A549 (cell line): ENCODE data around the gene CDH4. TPM values are rescaled to one million over a fixed set of nuclear protein-coding genes. Genes with fewer than 3 reads are reported as not detected.

Experiments
- ATAC-seq, 2 experiments: fragments of 200-7000 bp in 1 of 2; fragments of >200 bp in 1 of 2; cut with Nextera tagmentation in 1 of 2; cut with Tn5 transposase in 1 of 2; 3 replicates each; pipeline versions ENCODE4 v1.8.0 to v1.9.1; 2018 to 2020; ENCODE audit warnings: mild to moderate bottlenecking in 1 of 2, moderate library complexity in 1 of 2
- CTCF ChIA-PET: fragments of 300-600 bp; sonication (Branson Sonifier 250); formaldehyde crosslinking; extraction: SDS; loops from one replicate; lab custom pipeline; 2021; ENCODE audit warnings: antibody characterized with exemption, inconsistent platforms; lab: Yijun Ruan, JAX
- POLR2A ChIA-PET: fragments of 350-600 bp; formaldehyde crosslinking; extraction: SDS; loops from one replicate; lab custom pipeline; 2021; ENCODE audit warnings: antibody characterized with exemption, inconsistent platforms; lab: Yijun Ruan, JAX
- DNase-seq, 2 experiments: peaks; one replicate each; pipeline versions ENCODE4 v3.0.0 to v3.0.0-alpha.2; 2011 to 2016; ENCODE audit warnings: low read depth in 1 of 2, low spot score in 1 of 2
- FAIRE-seq: peaks from 2 replicates; lab custom pipeline; 2011; peaks lifted over from hg19 to GRCh38; lab: Jason Lieb, UNC
- H3K27ac ChIP-seq, 2 experiments: fragments of >200 bp; sonication (Bioruptor Twin); formaldehyde crosslinking; 3 replicates each; pipeline ENCODE4 v1.5.1; 2016 to 2017
- H3K4me1 ChIP-seq: fragments of >200 bp; sonication (Bioruptor Twin); formaldehyde crosslinking; 3 replicates; pipeline ENCODE4 v1.6.1; 2016
- H3K4me2 ChIP-seq: fragments of >200 bp; sonication (Bioruptor Twin); formaldehyde crosslinking; 3 replicates; pipeline ENCODE4 v1.6.1; 2016
- H3K4me3 ChIP-seq: fragments of >200 bp; sonication (Bioruptor Twin); formaldehyde crosslinking; 3 replicates; pipeline ENCODE4 v1.5.1; 2016
- H3K9me3 ChIP-seq: fragments of >200 bp; sonication (Bioruptor Twin); formaldehyde crosslinking; 3 replicates; pipeline ENCODE4 v1.6.1; 2016
- BHLHE40 ChIP-seq: IDR thresholded peaks from 2 replicates; pipeline ENCODE4 v1.6.1; 2012; ENCODE audit warnings: low read depth, low read length, inconsistent platforms
- CBX2 ChIP-seq: fragments of 200-600 bp; sonication (generic); IDR thresholded peaks from 2 replicates; pipeline ENCODE4 v1.6.1; 2016; ENCODE audit warnings: low read depth, mild to moderate bottlenecking, borderline replicate concordance
- CHD2 ChIP-seq: fragments of 150-350 bp; IDR thresholded peaks from 2 replicates; pipeline ENCODE4 v1.6.1; 2014; ENCODE audit warnings: low read length; ENCODE audit not compliant: partially characterized antibody
- FOSL2 ChIP-seq, 2 experiments: fragments of 450-650 bp in 1 of 2; fragments of >200 bp in 1 of 2; sonication (Bioruptor Twin) in 1 of 2; formaldehyde crosslinking; IDR thresholded peaks; 2 replicates each; pipeline versions ENCODE4 v1.5.0 to v1.6.1; 2016 to 2020; ENCODE audit warnings: mild to moderate bottlenecking in 1 of 2, moderate library complexity in 1 of 2
- HEYL ChIP-seq: fragments of 250-450 bp; sonication (Bioruptor Pico); IDR thresholded peaks from 2 replicates; pipeline ENCODE4 v1.8.0; 2021; ENCODE audit warnings: mild to moderate bottlenecking, moderate library complexity
- JUNB ChIP-seq: fragments of >200 bp; sonication (Bioruptor Twin); formaldehyde crosslinking; IDR thresholded peaks from 2 replicates; pipeline ENCODE4 v1.6.1; 2016
- MAZ ChIP-seq: fragments of 150-350 bp; IDR thresholded peaks from 2 replicates; pipeline ENCODE4 v1.6.1; 2014; ENCODE audit warnings: antibody characterized with exemption, low read depth, low read length, borderline replicate concordance
- MYC ChIP-seq: IDR thresholded peaks from 2 replicates; pipeline ENCODE4 v1.6.1; 2012; ENCODE audit warnings: mild to moderate bottlenecking, inconsistent platforms, low read length, improper control_type of control experiment, borderline replicate concordance
- NFE2L2 ChIP-seq: fragments of 150-350 bp; conservative IDR thresholded peaks from 2 replicates; pipeline ENCODE4 v1.6.1; 2014; ENCODE audit warnings: low read length
- NPAS2 ChIP-seq: fragments of 250-450 bp; sonication (Bioruptor Pico); IDR thresholded peaks from 2 replicates; pipeline ENCODE4 v1.8.0; 2022; ENCODE audit warnings: mild to moderate bottlenecking, moderate library complexity, borderline replicate concordance
- PHF8 ChIP-seq: fragments of 200-600 bp; sonication (generic); IDR thresholded peaks from 2 replicates; pipeline ENCODE4 v1.6.1; 2016; ENCODE audit warnings: low read depth, mild to moderate bottlenecking, antibody characterized with exemption, moderate library complexity, borderline replicate concordance
- RAD21 ChIP-seq, 2 experiments: fragments of >200 bp in 1 of 2; sonication (Bioruptor Twin) in 1 of 2; formaldehyde crosslinking in 1 of 2; IDR thresholded peaks in 1 of 2; conservative IDR thresholded peaks in 1 of 2; 2 replicates in 1 of 2; 3 replicates in 1 of 2; pipeline ENCODE4 v1.6.1; 2012 to 2018; ENCODE audit warnings: inconsistent platforms in 1 of 2
- RCOR1 ChIP-seq: fragments of 150-350 bp; IDR thresholded peaks from 2 replicates; pipeline ENCODE4 v1.6.1; 2014; ENCODE audit warnings: antibody characterized with exemption, low read length, low read depth
- RFX5 ChIP-seq: fragments of 450-650 bp; IDR thresholded peaks from 2 replicates; pipeline ENCODE4 v1.7.1; 2014; ENCODE audit warnings: antibody characterized with exemption, mild to moderate bottlenecking, moderate library complexity
- SMC3 ChIP-seq: fragments of >200 bp; sonication (Bioruptor Twin); formaldehyde crosslinking; IDR thresholded peaks from 3 replicates; pipeline ENCODE4 v1.6.1; 2018; ENCODE audit warnings: inconsistent platforms
- TFCP2L1 ChIP-seq: fragments of 250-450 bp; sonication (Bioruptor Pico); IDR thresholded peaks from 2 replicates; pipeline ENCODE4 v1.5.0; 2021; ENCODE audit warnings: mild to moderate bottlenecking
- TP53 ChIP-seq: fragments of 250-450 bp; sonication (Bioruptor Pico); IDR thresholded peaks from 2 replicates; pipeline ENCODE4 v1.5.0; 2021; ENCODE audit warnings: mild to moderate bottlenecking, moderate library complexity
- ZFP36 ChIP-seq: fragments of 450-650 bp; IDR thresholded peaks from 2 replicates; pipeline ENCODE4 v1.6.1; 2014; ENCODE audit warnings: borderline replicate concordance; ENCODE audit not compliant: partially characterized antibody
- ZNF302 ChIP-seq: fragments of 250-450 bp; sonication (Bioruptor Pico); IDR thresholded peaks from 2 replicates; pipeline ENCODE4 v1.9.0; 2021; ENCODE audit warnings: inconsistent platforms, mild to moderate bottlenecking, moderate library complexity
- WGBS: methylation state at CpG from one replicate; pipeline ENCODE4 v1.1.6; 2017; ENCODE audit errors: missing lambda C conversion rate; 5-methylcytosine and 5-hydroxymethylcytosine counted together
- polyA plus RNA-seq, 4 experiments: library from polyadenylated mRNA; depleted of rRNA in 3 of 4; stranded (reverse); fragments of >200 nt; fragmentation: RNase III in 1 of 4; extraction: RNeasy Plus Mini Kit Qiagen cat#74134 plus additional on column Dnase treatment in 1 of 4; gene quantifications; 2 replicates in 3 of 4; 3 replicates in 1 of 4; pipeline ENCODE4 v1.2.3, GENCODE V29; 2011 to 2017
- TF ChIP-seq, protein P1 (sequence below): IDR thresholded peaks from 2 replicates; pipeline ENCODE4 v1.6.1; 2012
- TF ChIP-seq, protein P2 (sequence below): fragments of 150-350 bp; IDR thresholded peaks from 2 replicates; pipeline ENCODE4 v1.6.1; 2014; ENCODE audit warnings: low read depth, mild to moderate bottlenecking, low read length
- TF ChIP-seq, protein P3 (sequence below): fragments of >200 bp; sonication (Bioruptor Twin); formaldehyde crosslinking; IDR thresholded peaks from 3 replicates; pipeline ENCODE4 v1.5.1; 2016
- TF ChIP-seq, protein P4 (sequence below): IDR thresholded peaks from 2 replicates; pipeline ENCODE4 v1.6.1; 2012
- TF ChIP-seq, protein P5 (sequence below): fragments of >200 bp; sonication (Bioruptor Twin); formaldehyde crosslinking; IDR thresholded peaks from 2 replicates; pipeline ENCODE4 v1.6.1; 2016

Gene CDH4
- polyA plus RNA-seq, 2 of the 4 experiments (the other 2 are of a cell fraction) = 3.4 to 10.3 TPM

DNA sequence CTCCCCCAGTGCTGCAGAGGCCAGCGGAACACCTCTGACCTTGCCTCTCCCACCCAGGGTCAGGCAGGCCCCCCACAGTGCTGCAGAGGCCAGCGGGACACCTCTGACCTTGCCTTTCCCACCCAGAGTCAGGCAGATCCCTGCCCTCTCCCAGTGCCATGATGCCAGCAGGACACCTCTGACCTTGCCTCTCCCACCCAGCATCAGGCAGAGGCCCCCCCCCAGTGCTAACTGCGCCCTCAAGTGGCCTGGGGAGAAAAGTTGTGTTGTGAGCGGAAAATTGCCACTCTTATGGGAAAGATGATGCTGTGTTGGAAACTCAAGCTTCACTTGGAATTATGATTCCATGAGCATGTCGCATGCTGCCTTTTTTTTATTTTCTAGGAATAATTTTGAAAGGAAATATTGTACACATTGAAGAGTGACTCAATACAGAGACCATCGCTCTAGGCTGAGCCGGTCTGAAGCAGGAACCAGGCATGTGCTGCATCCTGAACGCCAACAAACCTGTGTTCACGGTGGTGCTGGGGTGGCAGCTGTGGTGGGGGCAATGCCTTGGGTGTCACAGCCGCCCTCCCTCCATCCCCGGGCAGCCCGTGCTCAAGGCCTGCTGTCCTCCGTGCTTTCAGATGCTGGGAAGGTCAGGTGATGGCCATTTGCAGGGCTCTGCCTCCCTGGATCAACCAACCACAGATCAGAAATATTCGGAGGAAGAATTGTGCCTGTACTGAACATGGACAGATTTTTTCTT lies 98.6 kb downstream of the CDH4 start:
- CTCF ChIA-PET = no interaction called here
- FAIRE-seq = no peak
- TF ChIP-seq SMC3 = no peak

DNA sequence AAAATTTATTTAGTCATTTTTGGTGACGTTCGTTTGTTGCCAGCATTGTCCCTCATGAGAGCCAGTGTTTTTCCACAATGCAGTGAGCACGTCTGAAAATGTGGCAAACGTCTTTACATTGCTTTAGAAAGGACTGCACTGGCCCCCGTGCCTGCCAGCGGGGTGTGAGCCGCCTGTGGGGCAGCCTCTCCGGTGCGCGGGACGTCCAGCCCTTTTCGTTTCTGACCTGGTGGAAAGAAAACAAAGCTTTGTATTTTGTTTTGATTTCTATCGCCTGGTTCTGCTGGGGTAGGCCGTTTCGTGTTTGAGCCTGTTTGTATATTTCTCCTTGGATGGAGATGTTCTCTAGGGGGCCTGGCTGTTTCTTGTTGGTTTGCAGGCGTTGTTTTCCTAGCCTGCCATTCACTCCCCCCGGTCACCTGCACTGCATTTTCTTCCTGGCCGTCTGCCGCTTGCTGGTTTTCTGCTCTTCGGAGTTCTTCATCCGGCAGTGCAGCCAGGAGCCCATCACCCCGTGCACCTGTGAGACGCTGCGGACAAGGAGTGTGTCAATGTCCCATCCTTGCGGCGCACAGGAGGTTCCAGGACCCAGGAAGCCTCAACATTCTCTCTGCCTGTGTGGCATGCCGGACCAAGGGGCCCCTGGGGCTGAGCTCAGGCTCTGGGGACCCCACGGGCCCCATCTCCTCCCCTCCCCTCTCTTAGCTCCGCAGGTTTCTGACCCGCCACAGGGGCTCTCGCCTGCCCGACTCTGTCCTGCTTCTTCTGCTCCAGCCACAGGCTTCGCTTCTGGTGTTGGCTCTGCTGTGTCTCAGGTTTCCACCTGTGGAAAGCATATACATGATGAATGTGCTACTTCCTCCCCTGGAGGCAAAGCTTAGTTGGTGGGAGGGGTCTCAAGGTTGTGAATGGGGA lies 100.5 kb downstream of the CDH4 start:
- 78% methylated on average over 33 of the region's 33 CpGs for WGBS
- CTCF ChIA-PET = no interaction called here
- no peak for DNase-seq
- no peak overlapping the region for H3K4me3 ChIP-seq
- TF ChIP-seq PHF8 (no peak), ZNF302 (no peak), CBX2 (no peak), RCOR1 (no peak), ZFP36 (no peak), NFE2L2 (no peak), JUNB (no peak), FOSL2 (IDR thresholded peaks at IDR 0.05) (no peak), FOSL2 (CRISPR knock-in tag; IDR thresholded peaks at IDR 0.05) (no peak), HEYL (CRISPR knock-in tag) (no peak)
- TF ChIP-seq, protein P1, sequence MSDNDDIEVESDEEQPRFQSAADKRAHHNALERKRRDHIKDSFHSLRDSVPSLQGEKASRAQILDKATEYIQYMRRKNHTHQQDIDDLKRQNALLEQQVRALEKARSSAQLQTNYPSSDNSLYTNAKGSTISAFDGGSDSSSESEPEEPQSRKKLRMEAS = no peak
- peaks cover 10% of the 10 kb centered on the region; the same call in 2 of the 3 replicates for H3K4me1 ChIP-seq
- H3K9me3 ChIP-seq = no peaks in the 10 kb centered on the region
- POLR2A ChIA-PET = no interaction called here
- 0 out of 3 replicates have a peak overlapping the region, but pooled peaks have one; percentile 28 for H3K4me2 ChIP-seq
- ATAC-seq = no peak
- peak overlapping the region in 1 of 2 experiments; percentile 71; a peak in 2 of 6 replicates for H3K27ac ChIP-seq
- no peak for FAIRE-seq

More for the DNA sequence above, 98.6 kb downstream of the CDH4 start:
- WGBS = 83% methylated on average over 14 of the region's 14 CpGs
- POLR2A ChIA-PET = no interaction called here
- H3K4me3 ChIP-seq = no peak overlapping the region
- H3K27ac ChIP-seq = no peak overlapping the region
- DNase-seq (no peak), ATAC-seq (no peak)
- no peaks in the 10 kb centered on the region for H3K9me3 ChIP-seq
- peaks cover 10% of the 10 kb centered on the region; the same call in 2 of the 3 replicates for H3K4me1 ChIP-seq
- no peak overlapping the region for H3K4me2 ChIP-seq

DNA sequence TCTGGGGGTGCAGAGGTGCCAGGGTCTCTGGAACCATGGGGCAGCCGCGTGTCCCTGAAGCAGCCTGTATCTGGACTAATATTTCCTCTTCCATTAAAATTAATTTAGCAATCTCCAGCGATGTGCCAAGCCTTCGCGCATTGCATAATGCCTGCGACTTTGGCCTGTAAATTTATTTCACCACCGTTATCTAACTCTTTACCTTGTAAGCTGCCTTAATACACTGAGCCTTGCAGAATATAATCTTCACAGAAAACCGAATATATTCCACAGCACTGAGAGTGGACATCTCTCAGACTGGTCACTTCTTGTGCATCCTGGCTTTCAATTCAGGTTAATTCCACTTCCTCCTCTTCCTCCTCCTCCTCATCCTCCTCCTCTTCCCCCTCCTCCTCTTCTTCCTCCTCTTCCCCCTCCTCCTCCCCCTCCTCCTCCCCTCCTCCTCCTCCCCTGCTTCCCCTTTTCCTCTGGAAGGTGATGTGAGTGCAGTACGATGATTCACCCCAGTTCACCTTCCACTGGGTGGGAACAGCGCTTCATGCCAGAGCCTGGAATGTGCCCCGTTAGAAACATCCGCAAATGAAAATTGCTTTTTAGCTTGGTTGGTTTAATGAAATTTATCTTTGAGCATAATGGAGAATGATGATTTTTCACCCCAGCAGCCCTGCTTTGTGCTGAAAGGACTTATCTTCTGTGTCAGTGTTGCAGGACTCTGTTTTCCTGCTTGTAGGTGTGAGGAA lies 101.4 kb downstream of the CDH4 start:
- Histone ChIP-seq H3K9me3 (no peaks in the 10 kb centered on the region), H3K4me1 (peaks cover 10% of the 10 kb centered on the region; the same call in 2 of the 3 replicates), H3K4me2 (peak overlapping the region; percentile 28; the same call in 1 of the 3 replicates), H3K27ac (peak overlapping the region in 1 of 2 experiments; percentile 71; a peak in 2 of 6 replicates), H3K4me3 (no peak overlapping the region)
- ChIA-PET CTCF (no interaction called here), POLR2A (no interaction called here)
- FAIRE-seq (no peak), DNase-seq (no peak), ATAC-seq (no peak)
- 68% methylated on average over 12 of the region's 12 CpGs for WGBS
- TF ChIP-seq BHLHE40 (no peak), NPAS2 (no peak), RFX5 (no peak), MYC (no peak), SMC3 (no peak), TP53 (CRISPR knock-in tag) (no peak), NFE2L2 (no peak), TFCP2L1 (CRISPR knock-in tag) (no peak), FOSL2 (IDR thresholded peaks at IDR 0.05) (no peak), FOSL2 (CRISPR knock-in tag; IDR thresholded peaks at IDR 0.05) (no peak), CHD2 (no peak), RAD21 (conservative IDR thresholded peaks at IDR 0.05 in 1 of 2, IDR thresholded peaks at IDR 0.05 in 1 of 2) (no peak), MAZ (no peak)
- TF ChIP-seq, protein P2, sequence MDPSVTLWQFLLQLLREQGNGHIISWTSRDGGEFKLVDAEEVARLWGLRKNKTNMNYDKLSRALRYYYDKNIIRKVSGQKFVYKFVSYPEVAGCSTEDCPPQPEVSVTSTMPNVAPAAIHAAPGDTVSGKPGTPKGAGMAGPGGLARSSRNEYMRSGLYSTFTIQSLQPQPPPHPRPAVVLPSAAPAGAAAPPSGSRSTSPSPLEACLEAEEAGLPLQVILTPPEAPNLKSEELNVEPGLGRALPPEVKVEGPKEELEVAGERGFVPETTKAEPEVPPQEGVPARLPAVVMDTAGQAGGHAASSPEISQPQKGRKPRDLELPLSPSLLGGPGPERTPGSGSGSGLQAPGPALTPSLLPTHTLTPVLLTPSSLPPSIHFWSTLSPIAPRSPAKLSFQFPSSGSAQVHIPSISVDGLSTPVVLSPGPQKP = no peak
- TF ChIP-seq, protein P3, sequence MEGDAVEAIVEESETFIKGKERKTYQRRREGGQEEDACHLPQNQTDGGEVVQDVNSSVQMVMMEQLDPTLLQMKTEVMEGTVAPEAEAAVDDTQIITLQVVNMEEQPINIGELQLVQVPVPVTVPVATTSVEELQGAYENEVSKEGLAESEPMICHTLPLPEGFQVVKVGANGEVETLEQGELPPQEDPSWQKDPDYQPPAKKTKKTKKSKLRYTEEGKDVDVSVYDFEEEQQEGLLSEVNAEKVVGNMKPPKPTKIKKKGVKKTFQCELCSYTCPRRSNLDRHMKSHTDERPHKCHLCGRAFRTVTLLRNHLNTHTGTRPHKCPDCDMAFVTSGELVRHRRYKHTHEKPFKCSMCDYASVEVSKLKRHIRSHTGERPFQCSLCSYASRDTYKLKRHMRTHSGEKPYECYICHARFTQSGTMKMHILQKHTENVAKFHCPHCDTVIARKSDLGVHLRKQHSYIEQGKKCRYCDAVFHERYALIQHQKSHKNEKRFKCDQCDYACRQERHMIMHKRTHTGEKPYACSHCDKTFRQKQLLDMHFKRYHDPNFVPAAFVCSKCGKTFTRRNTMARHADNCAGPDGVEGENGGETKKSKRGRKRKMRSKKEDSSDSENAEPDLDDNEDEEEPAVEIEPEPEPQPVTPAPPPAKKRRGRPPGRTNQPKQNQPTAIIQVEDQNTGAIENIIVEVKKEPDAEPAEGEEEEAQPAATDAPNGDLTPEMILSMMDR = no peak
- TF ChIP-seq, protein P4, sequence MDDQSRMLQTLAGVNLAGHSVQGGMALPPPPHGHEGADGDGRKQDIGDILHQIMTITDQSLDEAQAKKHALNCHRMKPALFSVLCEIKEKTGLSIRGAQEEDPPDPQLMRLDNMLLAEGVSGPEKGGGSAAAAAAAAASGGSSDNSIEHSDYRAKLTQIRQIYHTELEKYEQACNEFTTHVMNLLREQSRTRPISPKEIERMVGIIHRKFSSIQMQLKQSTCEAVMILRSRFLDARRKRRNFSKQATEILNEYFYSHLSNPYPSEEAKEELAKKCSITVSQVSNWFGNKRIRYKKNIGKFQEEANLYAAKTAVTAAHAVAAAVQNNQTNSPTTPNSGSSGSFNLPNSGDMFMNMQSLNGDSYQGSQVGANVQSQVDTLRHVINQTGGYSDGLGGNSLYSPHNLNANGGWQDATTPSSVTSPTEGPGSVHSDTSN = no peak
- TF ChIP-seq, protein P5, sequence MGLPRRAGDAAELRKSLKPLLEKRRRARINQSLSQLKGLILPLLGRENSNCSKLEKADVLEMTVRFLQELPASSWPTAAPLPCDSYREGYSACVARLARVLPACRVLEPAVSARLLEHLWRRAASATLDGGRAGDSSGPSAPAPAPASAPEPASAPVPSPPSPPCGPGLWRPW = no peak
